CD4-positive, alpha-beta T cell (primary cell): ENCODE measurements around the gene MAPRE2. TPM values are rescaled to one million over a fixed set of nuclear protein-coding genes. Genes with fewer than 3 reads are reported as not detected.

Experiments
- ATAC-seq: fragments of 200-7000 bp; cut with Tn5 transposase; one replicate; pipeline ENCODE4 v1.10.0; 2022; ENCODE audit warnings: mild to moderate bottlenecking; ENCODE audit not compliant: poor library complexity
- CTCF ChIA-PET: fragments of 350-600 bp; sonication (Branson Sonifier 250); formaldehyde crosslinking; loops from one replicate; lab custom pipeline; 2021; ENCODE audit warnings: antibody characterized with exemption, inconsistent platforms; lab: Charles Lee
- POLR2A ChIA-PET: fragments of 350-600 bp; sonication (Branson Sonifier 250); formaldehyde crosslinking; loops from one replicate; lab custom pipeline; 2021; ENCODE audit warnings: antibody characterized with exemption, inconsistent platforms; lab: Charles Lee
- DNase-seq, 14 experiments: peaks; one replicate each; pipeline ENCODE4 v3.0.0-alpha.2; 2013 to 2020; ENCODE audit warnings: mixed read lengths in 2 of 14
- H3K27ac ChIP-seq, 2 donors: one replicate each; pipeline versions ENCODE4 v1.5.1 to v1.7.0; 2013; ENCODE audit warnings: low read length in 2 of 2, low read depth in 1 of 2, mild to moderate bottlenecking in 1 of 2
- H3K27me3 ChIP-seq, 2 experiments: 1 replicate in 1 of 2; 2 replicates in 1 of 2; pipeline versions ENCODE4 v1.6.1 to v1.7.0; 2013; ENCODE audit warnings: low read length in 2 of 2, control low read depth in 1 of 2, mild to moderate bottlenecking in 1 of 2, moderate library complexity in 1 of 2; ENCODE audit not compliant: insufficient read depth in 2 of 2, control insufficient read depth in 1 of 2
- H3K36me3 ChIP-seq: one replicate; pipeline ENCODE4 v1.6.1; 2013; ENCODE audit warnings: low read length, control low read depth; ENCODE audit not compliant: insufficient read depth
- H3K4me1 ChIP-seq: one replicate; pipeline ENCODE4 v1.6.1; 2013; ENCODE audit warnings: low read length, control low read depth; ENCODE audit not compliant: insufficient read depth
- H3K4me3 ChIP-seq: one replicate; pipeline ENCODE4 v1.5.1; 2013; ENCODE audit warnings: mild to moderate bottlenecking, low read length, moderate library complexity
- H3K9me3 ChIP-seq, 2 experiments: 1 replicate in 1 of 2; 2 replicates in 1 of 2; pipeline versions ENCODE4 v1.6.1 to v1.7.0; 2013; ENCODE audit warnings: low read length in 2 of 2, mild to moderate bottlenecking in 2 of 2, control low read depth in 1 of 2, moderate library complexity in 1 of 2; ENCODE audit not compliant: control insufficient read depth in 1 of 2, insufficient read depth in 1 of 2
- H3K27ac Mint-ChIP-seq: one replicate; pipeline ENCODE4 v1.8.0; 2020; ENCODE audit warnings: mixed read lengths
- H3K27me3 Mint-ChIP-seq: one replicate; pipeline ENCODE4 v1.8.0; 2021; ENCODE audit warnings: mixed read lengths
- H3K36me3 Mint-ChIP-seq: one replicate; pipeline ENCODE4 v1.8.0; 2021; ENCODE audit warnings: low read depth, mixed read lengths
- H3K4me1 Mint-ChIP-seq: one replicate; pipeline ENCODE4 v1.8.0; 2021; ENCODE audit warnings: low read depth, mixed read lengths
- H3K4me3 Mint-ChIP-seq: one replicate; pipeline ENCODE4 v1.8.0; 2020; ENCODE audit warnings: mild to moderate bottlenecking, mixed read lengths
- H3K9me3 Mint-ChIP-seq: one replicate; pipeline ENCODE4 v1.8.0; 2020; ENCODE audit warnings: mixed read lengths
- CTCF ChIP-seq: fragments of 200-600 bp; IDR thresholded peaks from one replicate; pipeline ENCODE4 v1.8.0; 2022; ENCODE audit warnings: antibody characterized with exemption, mild to moderate bottlenecking
- intact Hi-C, 2 experiments: fragments of 100-400 bp; cut with DNase I in 1 of 2; cut with micrococcal nuclease in 1 of 2; formaldehyde crosslinking; loops; one replicate each; pipeline versions ENCODE4 v1.15.1 to v1.9.0; 2023 to 2025; cut with DNase I, micrococcal nuclease
- total RNA-seq, 174 experiments: library from RNA in 2 of 174; stranded (reverse) in 2 of 174; gene quantifications; one replicate each; pipeline ENCODE4 v1.2.3 and lab custom pipeline; 2021 to 2026

MAPRE2 gene
- total RNA-seq, 2 experiments from 2014 or later: 108 to 112 TPM

DNA sequence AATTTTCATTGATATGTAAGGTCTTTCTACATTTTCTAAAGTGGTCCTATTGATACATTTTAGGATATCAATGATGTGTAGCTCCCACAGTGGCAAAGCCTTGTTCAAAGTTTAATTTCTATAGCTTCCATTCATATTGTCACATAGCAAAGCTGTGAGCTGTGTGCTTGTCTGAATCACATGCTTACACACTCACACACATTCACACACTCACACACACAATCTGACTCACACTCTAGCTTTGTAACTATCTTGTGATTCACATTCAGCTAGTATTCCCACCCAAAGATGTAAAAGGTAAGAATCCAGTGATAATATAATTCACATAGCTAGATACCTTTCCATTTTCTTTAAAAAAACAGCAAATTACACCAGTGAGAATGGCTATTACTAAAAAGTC is 58.7 kb downstream of the MAPRE2 start:
- peaks cover 33% of the 10 kb centered on the region for H3K36me3 ChIP-seq

GRCh38 chr18:35104391-35105051 is 63.3 kb downstream of the MAPRE2 start:
- ChIA-PET CTCF (interaction anchor here (1.4 to 1.8 kb wide), 2 partner anchors 10 to 33 kb away, joined by 3 read pairs; no protein-coding TSS in a partner anchor), POLR2A (interaction anchor here (1.3 kb wide), 1 partner anchor 15 kb away, joined by 3 read pairs; no protein-coding TSS in a partner anchor)
- DNase-seq: no peak
- Histone ChIP-seq H3K27me3 (no peaks in the 10 kb centered on the region), H3K36me3 (peaks cover 15% of the 10 kb centered on the region), H3K27ac (no peak overlapping the region), H3K4me3 (no peak overlapping the region), H3K4me1 (no peaks in the 10 kb centered on the region), H3K9me3 (no peaks in the 10 kb centered on the region)
- no peak overlapping the region for H3K27ac Mint-ChIP-seq
- H3K4me1 Mint-ChIP-seq: peaks cover 12% of the 10 kb centered on the region
- TF ChIP-seq CTCF: no peak
- no peak for ATAC-seq
- H3K36me3 Mint-ChIP-seq: peaks cover 49% of the 10 kb centered on the region
- no peaks in the 10 kb centered on the region for H3K9me3 Mint-ChIP-seq
- H3K4me3 Mint-ChIP-seq: no peak overlapping the region
- intact Hi-C loops: loop anchor here in 1 of 2 experiments (5.0 kb wide), 2 partner anchors 62 to 77 kb away; partner anchors contain the start of gene MAPRE2
- no peaks in the 10 kb centered on the region for H3K27me3 Mint-ChIP-seq

More for the DNA sequence above, 58.7 kb downstream of the MAPRE2 start:
- Mint-ChIP-seq H3K9me3 (no peaks in the 10 kb centered on the region), H3K36me3 (peaks cover 61% of the 10 kb centered on the region), H3K4me1 (peaks cover 36% of the 10 kb centered on the region), H3K27ac (no peak overlapping the region), H3K27me3 (no peaks in the 10 kb centered on the region), H3K4me3 (no peak overlapping the region)
- no peak for ATAC-seq
- no peak for DNase-seq
- Histone ChIP-seq H3K4me1 (no peaks in the 10 kb centered on the region), H3K27me3 (no peaks in the 10 kb centered on the region), H3K4me3 (no peak overlapping the region), H3K27ac (no peak overlapping the region), H3K9me3 (no peaks in the 10 kb centered on the region)
- TF ChIP-seq CTCF: no peak
- ChIA-PET POLR2A (no interaction called here), CTCF (no interaction called here)
- intact Hi-C loops: no loop called here

DNA sequence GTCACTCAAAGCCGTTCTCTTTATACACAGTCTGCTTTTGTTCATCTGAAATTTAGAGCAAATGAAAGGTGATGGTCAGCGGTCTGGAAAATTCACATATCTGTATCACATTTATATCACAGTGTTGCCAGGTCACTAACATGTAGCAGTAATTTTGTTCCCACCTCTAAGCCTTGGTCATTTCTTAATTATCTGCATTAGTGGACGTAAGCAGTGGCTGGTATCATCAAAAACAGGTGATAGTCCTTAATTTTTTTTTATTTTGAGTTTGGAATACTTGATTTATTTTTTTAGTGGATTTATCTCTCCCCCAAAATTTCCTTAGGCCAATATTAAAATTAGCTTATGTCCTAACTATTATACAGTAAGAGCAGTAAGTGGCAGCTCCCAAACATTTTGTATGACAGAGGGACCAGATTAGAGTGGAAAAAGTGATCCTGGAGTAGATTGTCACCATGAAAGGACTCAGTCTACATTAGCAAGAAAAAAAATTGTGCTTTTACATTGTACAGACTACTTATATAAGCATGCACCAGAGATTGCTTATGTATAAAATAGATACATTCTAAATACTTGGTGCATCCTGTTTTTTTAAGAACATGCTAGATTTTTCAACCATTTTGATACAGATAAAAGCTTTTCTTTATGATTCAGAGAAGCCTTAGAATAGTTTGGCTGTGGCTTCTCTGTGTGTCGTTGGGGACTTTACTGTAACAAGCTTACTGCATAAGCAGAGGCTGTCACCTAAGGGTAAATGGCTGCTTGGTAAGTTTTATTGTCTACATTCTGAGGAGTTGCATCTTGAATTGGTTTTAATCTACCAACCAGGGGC is 65.0 kb downstream of the MAPRE2 start:
- Mint-ChIP-seq H3K4me1 (peaks cover 12% of the 10 kb centered on the region), H3K4me3 (peak overlapping the region; percentile 30), H3K27ac (peak overlapping the region; percentile 74), H3K9me3 (no peaks in the 10 kb centered on the region), H3K27me3 (no peaks in the 10 kb centered on the region), H3K36me3 (peaks cover 50% of the 10 kb centered on the region)
- peak; percentile 76 for ATAC-seq
- Histone ChIP-seq H3K27me3 (no peaks in the 10 kb centered on the region), H3K36me3 (peaks cover 15% of the 10 kb centered on the region), H3K9me3 (no peaks in the 10 kb centered on the region), H3K27ac (peak overlapping the region in 1 of 2 donors; percentile 18), H3K4me3 (no peak overlapping the region), H3K4me1 (no peaks in the 10 kb centered on the region)
- peak in 3 of 14 experiments; percentile 5 to 55 (median 8) for DNase-seq
- TF ChIP-seq CTCF: no peak
- POLR2A ChIA-PET: interaction anchor here (0.7 to 1.0 kb wide), 2 partner anchors 65 to 80 kb away, joined by 4 read pairs; partner anchors contain the start of gene MAPRE2
- CTCF ChIA-PET: interaction anchor here (1.0 to 2.6 kb wide), 7 partner anchors 8 to 84 kb away, joined by 3 to 10 read pairs (median 3); partner anchors contain the start of gene MAPRE2
- intact Hi-C loops: loop anchor here in 1 of 2 experiments (2.0 to 5.0 kb wide), 3 partner anchors 15 to 79 kb away; partner anchors contain the start of gene MAPRE2
